HEK293T (cell line): ENCODE data around the gene MTHFR.

ENCODE experiments used
- ARNT ChIP-seq: fragments of 450-650 bp; IDR thresholded peaks from 2 replicates; pipeline ENCODE4 v1.6.1; 2017; ENCODE audit warnings: mild to moderate bottlenecking
- FOXM1 ChIP-seq: fragments of 450-650 bp; IDR thresholded peaks from 2 replicates; pipeline ENCODE4 v1.6.1; 2017; ENCODE audit warnings: mild to moderate bottlenecking, borderline replicate concordance
- SP1 ChIP-seq: fragments of 450-650 bp; IDR thresholded peaks from 2 replicates; pipeline ENCODE4 v1.6.1; 2017

GRCh38 chr1:11797525-11798216 is 8.1 kb downstream of the MTHFR start:
- TF ChIP-seq SP1, result no peak
- TF ChIP-seq ARNT, result no peak
- TF ChIP-seq FOXM1, result no peak
